Lower lobe of right lung (tissue), 2 donors: ENCODE measurements around the gene DACT2. TPM values are rescaled to one million over a fixed set of nuclear protein-coding genes. Genes with fewer than 3 reads are reported as not detected.
"Not testable (repeated sequence)": the region's sequence is repeated elsewhere in the genome, so short reads cannot be mapped to it uniquely, and the experiment has no call there.

Experiments used
- ATAC-seq, 2 donors: fragments of 200-7000 bp; cut with Tn5 transposase; one replicate each; pipeline ENCODE4 v1.9.1; 2020 to 2022; ENCODE audit warnings: mild to moderate bottlenecking in 2 of 2, moderate library complexity in 2 of 2
- DNase-seq: peaks from one replicate; pipeline ENCODE4 v3.0.0-alpha.2; 2020
- H3K27ac ChIP-seq: fragments of 200-600 bp; one replicate; pipeline ENCODE4 v1.8.0; 2022
- H3K27me3 ChIP-seq: fragments of 200-600 bp; one replicate; pipeline ENCODE4 v1.8.0; 2022; ENCODE audit warnings: low read depth
- H3K36me3 ChIP-seq: fragments of 200-600 bp; one replicate; pipeline ENCODE4 v1.8.0; 2022; ENCODE audit warnings: mild to moderate bottlenecking
- H3K4me1 ChIP-seq: fragments of 200-600 bp; one replicate; pipeline ENCODE4 v1.8.0; 2022
- H3K4me3 ChIP-seq: fragments of 200-600 bp; one replicate; pipeline ENCODE4 v1.8.0; 2022; ENCODE audit warnings: mild to moderate bottlenecking
- H3K9me3 ChIP-seq: fragments of 200-600 bp; one replicate; pipeline ENCODE4 v1.8.0; 2022
- intact Hi-C: fragments of 100-400 bp; cut with DNase I; formaldehyde crosslinking; loops from one replicate; pipeline ENCODE4 v1.11.0; 2022
- total RNA-seq: library from RNA; stranded (reverse); fragmentation: NEBNext Ultra II Directional; extraction: Animal tissue kit (Norgen Biotek cat#: 25700); gene quantifications from one replicate; pipeline ENCODE4 v1.2.1, GENCODE V29; 2021
- TF ChIP-seq, protein P1 (sequence below): fragments of 200-600 bp; IDR thresholded peaks from one replicate; pipeline ENCODE4 v1.8.0; 2022; ENCODE audit warnings: antibody characterized with exemption, mild to moderate bottlenecking
- donor health status: DM: no; HTN: yes; CAD: no; lungs with severe emphysema.

Gene DACT2
- total RNA-seq, 1 donor from 2014 or later: 2.4 TPM

DNA sequence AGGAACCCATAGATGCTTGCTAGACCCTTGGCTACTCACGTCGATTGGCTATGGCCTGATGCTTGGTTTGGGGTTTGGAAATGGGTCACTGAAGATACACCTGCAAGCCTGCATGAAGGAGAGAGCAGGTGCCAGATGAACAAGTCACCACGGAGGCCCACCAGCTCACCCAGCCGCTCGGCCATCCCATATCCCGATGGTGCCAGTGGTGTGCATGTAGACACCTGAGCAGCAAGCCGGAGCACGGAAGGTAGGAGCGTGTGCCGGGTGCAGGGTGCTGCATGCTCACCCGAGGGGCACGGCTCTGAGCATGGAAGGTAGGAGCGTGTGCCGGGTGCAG, 35.9 kb downstream of the DACT2 start:
- ATAC-seq: no peak
- Histone ChIP-seq H3K27me3 (peaks cover 8% of the 10 kb centered on the region), H3K27ac (no peak overlapping the region), H3K4me3 (no peak overlapping the region), H3K36me3 (no peaks in the 10 kb centered on the region), H3K9me3 (no peaks in the 10 kb centered on the region), H3K4me1 (no peaks in the 10 kb centered on the region)
- DNase-seq: no peak
- intact Hi-C loops: no loop called here
- TF ChIP-seq, protein P1, sequence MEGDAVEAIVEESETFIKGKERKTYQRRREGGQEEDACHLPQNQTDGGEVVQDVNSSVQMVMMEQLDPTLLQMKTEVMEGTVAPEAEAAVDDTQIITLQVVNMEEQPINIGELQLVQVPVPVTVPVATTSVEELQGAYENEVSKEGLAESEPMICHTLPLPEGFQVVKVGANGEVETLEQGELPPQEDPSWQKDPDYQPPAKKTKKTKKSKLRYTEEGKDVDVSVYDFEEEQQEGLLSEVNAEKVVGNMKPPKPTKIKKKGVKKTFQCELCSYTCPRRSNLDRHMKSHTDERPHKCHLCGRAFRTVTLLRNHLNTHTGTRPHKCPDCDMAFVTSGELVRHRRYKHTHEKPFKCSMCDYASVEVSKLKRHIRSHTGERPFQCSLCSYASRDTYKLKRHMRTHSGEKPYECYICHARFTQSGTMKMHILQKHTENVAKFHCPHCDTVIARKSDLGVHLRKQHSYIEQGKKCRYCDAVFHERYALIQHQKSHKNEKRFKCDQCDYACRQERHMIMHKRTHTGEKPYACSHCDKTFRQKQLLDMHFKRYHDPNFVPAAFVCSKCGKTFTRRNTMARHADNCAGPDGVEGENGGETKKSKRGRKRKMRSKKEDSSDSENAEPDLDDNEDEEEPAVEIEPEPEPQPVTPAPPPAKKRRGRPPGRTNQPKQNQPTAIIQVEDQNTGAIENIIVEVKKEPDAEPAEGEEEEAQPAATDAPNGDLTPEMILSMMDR: no peak

DNA sequence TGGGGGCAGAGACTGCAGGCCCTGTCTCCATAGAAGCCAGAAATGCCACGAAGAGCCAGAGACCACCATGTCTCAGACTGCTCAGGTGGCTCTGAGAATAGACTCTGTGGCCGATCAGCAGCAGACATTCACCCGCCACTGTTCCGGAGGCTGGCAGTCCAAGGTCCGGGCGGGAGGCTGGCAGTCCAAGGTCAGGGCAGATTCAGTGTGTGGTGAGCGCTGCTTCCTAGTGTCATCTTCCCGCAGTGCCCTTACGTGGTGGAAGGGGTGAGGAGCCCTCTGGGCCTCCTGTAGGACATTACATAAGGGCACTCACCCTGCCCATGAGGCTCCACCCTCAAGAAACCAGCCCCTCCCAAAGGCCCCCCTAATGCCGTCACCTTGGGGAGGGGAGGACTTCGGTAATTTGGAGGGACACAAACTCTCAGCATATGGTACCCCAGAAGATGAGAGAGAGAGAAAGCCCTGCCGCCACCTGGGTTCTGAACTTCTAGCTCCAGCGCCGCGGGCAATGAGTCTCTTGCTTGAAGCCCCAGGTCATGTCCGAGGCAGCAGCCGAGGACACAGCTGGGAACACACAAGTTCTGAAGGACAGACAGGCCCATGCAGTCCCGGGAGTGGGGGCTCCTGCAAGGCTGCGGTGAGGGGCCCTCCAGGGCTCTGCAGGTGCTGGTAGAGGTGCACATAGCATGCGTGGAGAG, 36.4 kb downstream of the DACT2 start:
- peaks cover 8% of the 10 kb centered on the region for H3K27me3 ChIP-seq
- intact Hi-C loops: no loop called here
- no peaks in the 10 kb centered on the region for H3K9me3 ChIP-seq
- H3K4me1 ChIP-seq: no peaks in the 10 kb centered on the region
- TF ChIP-seq, protein P1: no peak
- no peak overlapping the region for H3K4me3 ChIP-seq
- H3K36me3 ChIP-seq: no peaks in the 10 kb centered on the region
- DNase-seq (no peak), ATAC-seq (no peak)
- no peak overlapping the region for H3K27ac ChIP-seq

DNA sequence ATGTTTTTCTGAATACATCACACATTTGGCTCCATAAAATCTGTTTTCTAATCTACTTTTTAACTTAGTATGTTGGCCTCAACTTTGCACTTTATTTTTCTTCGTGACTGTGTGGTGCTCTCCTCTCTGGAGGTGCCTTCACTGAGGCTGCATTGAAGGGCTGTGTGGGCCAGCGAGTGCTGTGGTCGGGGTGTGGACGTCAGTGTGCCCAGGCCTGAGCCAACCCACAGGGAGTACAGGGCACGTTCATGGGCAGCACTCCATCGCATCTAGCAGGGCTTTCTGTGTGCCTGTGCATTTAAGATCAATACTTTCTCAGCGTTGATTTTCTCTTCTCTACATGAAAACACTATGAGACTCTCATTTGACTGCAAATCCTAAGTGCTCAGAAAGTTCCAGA, 37.8 kb downstream of the DACT2 start:
- H3K4me1 ChIP-seq: no peaks in the 10 kb centered on the region
- intact Hi-C loops: no loop called here
- no peak overlapping the region for H3K4me3 ChIP-seq

DNA sequence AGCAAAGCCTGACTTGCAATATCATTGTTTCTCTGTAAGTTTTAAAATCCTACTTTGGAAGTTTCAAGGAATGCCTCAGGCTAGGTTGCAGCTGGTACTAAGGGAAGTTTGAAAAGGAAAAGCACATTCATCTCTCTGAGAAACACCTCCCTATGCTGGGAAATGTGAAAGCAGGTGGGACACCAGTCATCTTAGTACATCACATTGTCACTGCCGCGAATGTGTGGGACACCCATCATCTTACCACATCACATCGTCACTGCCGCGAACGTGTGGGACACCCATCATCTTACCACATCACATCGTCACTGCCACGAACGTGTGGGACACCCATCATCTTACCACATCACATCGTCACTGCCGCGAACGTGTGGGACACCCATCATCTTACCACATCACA, 38.3 kb downstream of the DACT2 start:
- H3K27me3 ChIP-seq, ATAC-seq, DNase-seq, H3K4me1 ChIP-seq, H3K27ac ChIP-seq, H3K4me3 ChIP-seq, intact Hi-C loops, H3K9me3 ChIP-seq, H3K36me3 ChIP-seq: not testable (repeated sequence)

More for the DNA sequence above, 37.8 kb downstream of the DACT2 start:
- Histone ChIP-seq H3K36me3 (no peaks in the 10 kb centered on the region), H3K27ac (no peak overlapping the region), H3K27me3 (peaks cover 8% of the 10 kb centered on the region), H3K9me3 (no peaks in the 10 kb centered on the region)
- TF ChIP-seq, protein P1: no peak
- no peak for ATAC-seq
- DNase-seq: no peak

DNA sequence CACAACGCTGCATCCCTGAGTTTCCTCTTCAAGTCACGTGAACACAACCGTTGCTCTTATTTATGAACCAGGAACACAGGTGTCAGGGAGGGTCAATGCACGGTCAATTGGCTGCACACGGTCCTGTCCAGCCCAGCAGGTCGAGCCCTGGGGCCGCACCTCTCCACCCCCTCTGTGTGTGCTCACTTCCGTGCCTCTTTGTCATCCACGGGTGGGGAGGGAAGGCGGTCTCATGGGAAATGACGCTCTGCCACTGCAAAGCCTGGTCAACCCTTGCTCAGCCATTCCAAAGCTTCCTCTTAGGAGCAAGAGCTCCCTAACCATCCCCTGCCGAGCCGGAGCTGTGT, 38.7 kb downstream of the DACT2 start:
- Histone ChIP-seq H3K27me3 (peaks cover 8% of the 10 kb centered on the region), H3K9me3 (no peaks in the 10 kb centered on the region), H3K36me3 (no peaks in the 10 kb centered on the region), H3K27ac (no peak overlapping the region), H3K4me3 (no peak overlapping the region), H3K4me1 (no peaks in the 10 kb centered on the region)
- TF ChIP-seq, protein P1: no peak
- DNase-seq: no peak
- peak; percentile 16 to 23 for ATAC-seq
- intact Hi-C loops: no loop called here

DNA sequence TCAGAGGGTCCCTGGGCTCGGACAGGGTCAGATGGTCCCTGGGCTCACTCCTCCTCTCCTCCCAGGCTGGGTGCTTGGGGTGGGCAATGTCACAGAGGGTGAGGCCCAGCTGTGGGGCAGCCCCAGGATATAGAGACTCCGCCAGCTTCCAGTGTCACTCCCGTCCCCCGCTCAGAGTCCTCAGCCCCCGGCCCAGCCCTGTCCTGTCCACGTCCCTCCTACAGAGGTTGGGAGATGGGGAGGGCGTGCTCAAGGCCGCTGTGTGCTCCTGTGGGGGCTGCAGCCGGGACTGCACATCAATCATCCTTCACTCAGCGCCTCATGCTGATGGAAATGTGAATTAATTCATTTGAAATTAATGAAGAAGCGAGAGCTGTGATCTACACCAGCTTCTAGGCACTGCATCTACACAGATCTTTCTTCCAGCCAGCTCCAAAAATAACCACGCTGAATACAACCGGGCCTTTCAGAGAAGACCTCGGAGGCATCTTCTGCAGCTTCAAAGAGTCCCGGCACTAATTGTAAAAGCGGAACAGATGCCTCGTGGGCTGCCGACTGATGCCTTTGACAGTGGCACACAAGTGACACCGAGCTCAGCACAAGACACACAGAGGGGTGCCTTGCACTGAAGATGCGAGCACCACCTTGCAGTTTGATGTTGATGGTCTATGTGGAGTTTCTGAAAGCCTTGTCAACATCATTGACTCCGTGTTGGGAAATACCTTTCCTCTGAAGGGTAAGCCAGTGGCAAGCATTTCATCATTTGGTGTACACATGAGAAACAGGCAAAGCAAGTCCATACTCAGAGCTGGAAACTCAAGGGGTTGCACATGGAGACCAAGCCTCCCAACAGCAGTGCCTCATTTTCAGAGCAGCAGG, 39.3 kb downstream of the DACT2 start:
- Histone ChIP-seq H3K36me3 (no peaks in the 10 kb centered on the region), H3K4me1 (no peaks in the 10 kb centered on the region), H3K9me3 (no peaks in the 10 kb centered on the region), H3K27me3 (peaks cover 8% of the 10 kb centered on the region), H3K27ac (no peak overlapping the region), H3K4me3 (no peak overlapping the region)
- DNase-seq (no peak), ATAC-seq (peak in 1 of 2 donors; percentile 11)
- intact Hi-C loops: no loop called here
- TF ChIP-seq, protein P1: no peak
